ENCODE measurements around the gene ZNF74. TPM values are rescaled to one million over a fixed set of nuclear protein-coding genes. Genes with fewer than 3 reads are reported as not detected.

ZNF74 gene
- total and polyA plus RNA-seq, 8 donors: 5.0 to 9.1 (median 5.7) TPM

GRCh38 chr22:20400606-20401375 is 6.8 kb downstream of the ZNF74 start:
- no peak for DNase-seq
- no peak for TF ChIP-seq CTCF (IDR thresholded peaks at IDR 0.05)
- intact Hi-C loops (cut with DNase I): no loop called here
- no peaks in the 10 kb centered on the region for H3K9me3 ChIP-seq
- FAIRE-seq: no peak
- H3K4me1 ChIP-seq: peaks cover 0 to 9% (median 7%) of the 10 kb centered on the region in 3 donors
- no peak for ATAC-seq
- no peak overlapping the region for H3K27ac ChIP-seq
- peaks cover 0 to 6% (median 0%) of the 10 kb centered on the region in 3 donors for H3K36me3 ChIP-seq
- no peak overlapping the region for H3K4me3 ChIP-seq
- H3K27me3 ChIP-seq: no peaks in the 10 kb centered on the region
- 91 to 93% methylated on average over 15 of the region's 15 CpGs for WGBS, 2 donors

- no peaks in the 10 kb centered on the region for H3K27me3 ChIP-seq
- no peaks in the 10 kb centered on the region for H3K9me3 ChIP-seq
- ATAC-seq (no peak), DNase-seq (no peak), FAIRE-seq (no peak)
- no peak overlapping the region for H3K4me3 ChIP-seq
- no peak for TF ChIP-seq CTCF (IDR thresholded peaks at IDR 0.05)
- 95 to 96% methylated on average over 13 of the region's 13 CpGs for WGBS, 2 donors
- no peak overlapping the region for H3K27ac ChIP-seq
- intact Hi-C loops (cut with DNase I): no loop called here
- H3K36me3 ChIP-seq: peaks cover 0 to 13% (median 0%) of the 10 kb centered on the region in 3 donors
- peaks cover 0 to 9% (median 7%) of the 10 kb centered on the region in 3 donors for H3K4me1 ChIP-seq
These were observed 7.5 kb downstream of the ZNF74 start for GRCh38 chr22:20401376-20402014.

- Histone ChIP-seq H3K27me3 (no peaks in the 10 kb centered on the region), H3K36me3 (peaks cover 0 to 20% (median 0%) of the 10 kb centered on the region in 3 donors), H3K4me1 (peaks cover 0 to 9% (median 7%) of the 10 kb centered on the region in 3 donors), H3K4me3 (no peak overlapping the region), H3K27ac (no peak overlapping the region), H3K9me3 (no peaks in the 10 kb centered on the region)
- 94 to 96% methylated on average over 9 of the region's 9 CpGs for WGBS, 2 donors
- no peak for TF ChIP-seq CTCF (IDR thresholded peaks at IDR 0.05)
- ATAC-seq (no peak), FAIRE-seq (no peak), DNase-seq (no peak)
- intact Hi-C loops (cut with DNase I): no loop called here
These were observed 9.2 kb downstream of the ZNF74 start for GRCh38 chr22:20402960-20403778.

GRCh38 chr22:20403779-20404140 is 9.8 kb downstream of the ZNF74 start:
- DNase-seq: no peak
- Histone ChIP-seq H3K27ac (no peak overlapping the region), H3K4me3 (no peak overlapping the region), H3K27me3 (no peaks in the 10 kb centered on the region), H3K4me1 (peaks cover 0 to 9% (median 6%) of the 10 kb centered on the region in 3 donors), H3K9me3 (no peaks in the 10 kb centered on the region), H3K36me3 (peaks cover 0 to 20% (median 0%) of the 10 kb centered on the region in 3 donors)
- intact Hi-C loops (cut with DNase I): no loop called here
- TF ChIP-seq CTCF (IDR thresholded peaks at IDR 0.05): no peak
- ATAC-seq: no peak
- WGBS, 2 donors: 92% methylated on average over 4 to 6 of the region's 6 CpGs
- FAIRE-seq: no peak
